PC-3 (cell line): Measurements from ENCODE around the gene ARHGAP24.

ENCODE experiments used
- CTCF ChIP-seq: fragments of 300-600 bp; sonication (generic); conservative IDR thresholded peaks from 2 replicates; pipeline ENCODE4 v1.5.1; 2017; ENCODE audit warnings: antibody characterized with exemption, low read depth, mild to moderate bottlenecking, low read length
- EZH2 ChIP-seq: fragments of 300-600 bp; sonication (generic); IDR thresholded peaks from one replicate; pipeline ENCODE4 v1.6.1; 2017; ENCODE audit warnings: antibody characterized with exemption, mild to moderate bottlenecking, low read length; ENCODE audit not compliant: unreplicated experiment

- no peak for TF ChIP-seq EZH2
- TF ChIP-seq CTCF: no peak
Observed at GRCh38 chr4:86035688-86036087, 560.7 kb downstream of the ARHGAP24 start.
